Stimulated activated CD4-positive, alpha-beta T cell treated with anti-CD3 and anti-CD28 coated beads, Interleukin-15, amount 100 ng/mL, for 24 hours (primary cell): Measurements from ENCODE around the gene RCOR3.
"Not testable (repeated sequence)": the region's sequence is repeated elsewhere in the genome, so short reads cannot be mapped to it uniquely, and the experiment has no call there.

ENCODE experiments used
- DNase-seq: peaks from one replicate; pipeline ENCODE4 v3.0.0-alpha.2; 2020

The RCOR3 gene

DNA sequence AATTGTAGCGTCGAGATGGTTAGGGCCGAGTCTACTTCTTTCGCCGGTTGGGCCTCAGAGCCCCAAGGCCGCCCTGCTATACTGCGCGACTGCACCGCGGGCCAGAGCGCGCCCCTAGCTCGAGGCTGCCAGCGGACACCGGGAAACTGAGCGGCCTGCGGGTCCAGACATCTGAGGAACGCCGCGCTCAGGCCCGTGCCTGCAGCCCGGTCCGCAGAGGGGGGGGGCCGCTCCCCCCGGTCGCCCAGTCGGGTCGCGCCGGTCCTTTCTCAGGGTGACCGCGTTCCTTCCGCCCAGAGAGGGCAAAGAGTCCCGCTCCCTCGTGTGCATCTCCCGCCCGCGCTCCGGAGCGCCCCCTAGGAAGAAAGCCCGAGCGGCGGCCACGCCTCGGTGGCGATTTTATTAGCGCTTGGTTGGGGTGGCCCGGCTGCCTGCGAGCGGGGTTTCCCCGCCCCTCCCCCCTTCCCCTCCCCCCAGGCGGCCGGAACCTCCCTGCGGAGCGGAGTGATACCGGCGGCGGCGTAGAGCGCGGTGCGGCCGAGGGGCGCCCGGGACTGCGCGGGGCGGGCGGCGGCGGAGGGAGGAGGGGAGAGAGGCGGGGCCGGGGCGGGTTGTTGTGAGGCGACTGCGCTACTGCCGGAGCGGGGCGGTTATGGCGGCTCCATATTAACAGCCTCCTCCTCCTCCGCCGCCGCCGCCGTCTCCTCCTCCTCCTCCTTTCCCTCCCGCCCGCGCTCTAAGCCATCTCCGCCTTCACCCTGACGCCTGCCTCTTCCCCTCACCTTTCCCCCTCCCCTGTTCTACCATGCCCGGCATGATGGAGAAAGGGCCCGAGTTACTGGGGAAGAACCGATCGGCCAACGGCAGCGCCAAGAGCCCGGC is at the start of gene RCOR3:
Gene RCOR3, plus strand, starts transcription at position 611 of the 882 bp plus-strand sequence. Its CDS starts 195 bp downstream, at position 806.
- peak; percentile 94 for DNase-seq

DNA sequence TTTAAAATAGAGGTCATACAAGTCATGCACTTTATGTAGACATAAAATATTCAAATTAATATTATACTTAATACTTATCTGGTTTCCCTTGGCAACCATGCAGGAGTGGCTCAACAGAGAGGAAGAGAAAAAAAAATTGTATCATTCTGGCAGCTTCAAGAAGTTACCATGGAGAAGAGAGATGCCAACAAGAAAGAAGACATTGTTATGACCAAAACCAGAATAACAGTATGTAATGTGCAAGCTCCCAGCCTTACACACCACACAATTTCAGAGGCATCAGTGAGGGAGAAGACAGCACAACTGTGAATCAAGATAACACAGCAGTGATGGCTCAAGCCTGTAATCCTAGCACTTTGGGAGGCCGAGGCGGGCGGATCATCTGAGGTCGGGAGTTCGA is 49.1 kb upstream of the RCOR3 start:
- no peak for DNase-seq

DNA sequence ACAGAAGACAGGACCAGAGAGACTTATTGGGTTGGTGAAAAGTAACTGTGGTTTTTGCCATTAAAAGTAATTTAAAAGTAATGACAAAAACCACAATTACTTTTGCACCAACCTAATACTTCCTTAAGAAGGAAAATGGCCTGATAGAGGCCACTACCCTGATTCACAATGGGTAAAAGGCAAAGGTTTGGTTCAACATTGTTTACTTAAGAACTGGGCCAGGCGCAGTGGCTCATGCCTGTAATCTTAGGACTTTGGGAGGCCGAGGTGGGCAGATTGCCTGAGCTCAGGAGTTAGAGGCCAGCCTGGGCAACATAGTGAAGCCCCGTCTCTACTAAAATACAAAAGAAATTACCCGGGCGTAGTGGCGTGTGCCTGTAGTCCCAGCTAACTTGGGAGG is 48.2 kb upstream of the RCOR3 start:
- no peak for DNase-seq

DNA sequence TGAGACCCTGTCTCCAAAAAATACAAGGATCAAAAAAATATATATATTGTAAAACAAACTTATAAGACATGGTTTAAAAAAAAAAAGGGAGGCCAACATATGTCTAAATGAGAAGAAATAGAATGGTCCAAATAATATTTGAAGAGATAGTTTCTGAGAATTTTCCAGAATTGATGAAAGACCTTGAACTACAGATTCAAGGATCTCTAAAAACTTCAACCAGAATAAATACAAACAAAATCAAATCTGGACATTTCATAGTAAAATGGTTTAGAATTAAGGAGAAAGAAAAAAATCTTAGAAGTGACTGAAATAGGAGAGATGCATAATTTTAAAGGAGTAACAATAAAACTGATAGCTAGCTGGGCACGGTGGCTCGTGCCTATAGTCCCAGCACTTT is 45.5 kb upstream of the RCOR3 start:
- DNase-seq: no peak

DNA sequence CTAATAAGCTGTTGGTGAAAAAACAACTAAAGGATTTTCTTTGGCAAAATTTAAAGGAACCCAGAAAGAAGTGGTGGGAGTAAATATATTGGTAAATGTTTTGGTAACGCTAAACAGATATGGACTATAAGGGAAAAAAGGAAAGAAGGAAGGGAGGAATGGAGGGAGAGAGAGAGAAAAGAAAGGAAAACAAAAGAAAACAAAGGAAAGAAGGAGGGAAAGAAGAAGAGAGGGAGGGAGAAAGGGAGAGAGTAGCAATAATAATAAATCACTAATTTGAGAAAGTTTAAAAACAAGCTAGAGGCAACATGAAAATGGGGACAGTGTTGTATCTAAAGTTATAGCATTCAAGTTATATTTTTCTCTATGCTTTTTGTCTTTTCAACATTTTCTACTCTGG is 43.6 kb upstream of the RCOR3 start:
- no peak for DNase-seq

DNA sequence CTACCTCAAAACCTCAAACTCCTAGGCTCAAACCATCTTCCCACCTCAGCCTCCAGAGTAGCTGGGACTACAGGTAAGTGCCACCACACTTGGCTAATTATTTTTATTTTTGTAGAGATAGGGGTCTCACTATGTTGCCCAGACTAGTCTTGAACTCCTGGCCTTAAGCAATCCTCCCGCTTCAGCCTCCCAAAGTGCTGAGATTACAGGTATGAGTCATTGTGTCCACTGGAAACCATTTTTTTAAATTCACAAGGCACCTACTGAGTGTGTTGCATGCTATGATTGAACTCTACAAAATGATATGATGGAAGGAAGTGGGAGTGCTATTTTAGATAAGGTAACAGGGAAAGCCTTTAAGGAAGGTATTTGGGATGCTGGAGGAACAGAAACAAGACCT is 41.8 kb upstream of the RCOR3 start:
- DNase-seq: no peak

DNA sequence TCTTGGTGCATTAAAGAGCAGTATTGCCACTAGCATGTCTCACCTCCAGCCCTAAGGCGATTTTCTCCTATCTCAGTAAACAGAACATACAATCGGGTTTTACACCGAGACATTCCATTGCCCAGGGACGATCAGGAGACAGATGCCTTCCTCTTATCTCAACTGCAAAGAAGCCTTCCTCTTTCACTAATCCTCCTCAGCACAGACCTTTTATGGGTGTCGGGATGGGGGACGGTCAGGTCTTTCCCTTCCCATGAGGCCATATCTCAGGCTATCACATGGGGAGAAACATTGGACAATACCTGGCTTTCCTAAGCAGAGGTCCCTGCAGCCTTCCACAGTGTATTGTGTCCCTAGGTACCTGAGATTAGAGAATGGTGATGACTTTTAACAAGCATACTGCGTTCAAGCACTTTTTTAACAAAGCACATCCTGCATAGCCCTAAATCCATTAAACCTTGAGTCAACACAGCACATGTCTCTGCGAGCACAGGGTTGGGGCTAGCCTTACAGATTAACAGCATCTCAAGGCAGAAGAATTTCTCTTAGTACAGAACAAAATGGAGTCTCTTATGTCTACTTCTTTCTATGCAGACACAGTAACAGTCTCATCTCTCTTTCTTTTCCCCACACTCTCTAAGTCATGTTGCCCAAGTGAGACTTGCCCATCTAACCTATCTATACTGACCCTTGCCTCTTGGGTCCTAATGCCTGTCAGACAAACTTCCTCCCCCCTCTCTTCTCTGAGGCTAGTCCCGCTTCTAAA is 36.5 kb upstream of the RCOR3 start:
- DNase-seq: not testable (repeated sequence)

DNA sequence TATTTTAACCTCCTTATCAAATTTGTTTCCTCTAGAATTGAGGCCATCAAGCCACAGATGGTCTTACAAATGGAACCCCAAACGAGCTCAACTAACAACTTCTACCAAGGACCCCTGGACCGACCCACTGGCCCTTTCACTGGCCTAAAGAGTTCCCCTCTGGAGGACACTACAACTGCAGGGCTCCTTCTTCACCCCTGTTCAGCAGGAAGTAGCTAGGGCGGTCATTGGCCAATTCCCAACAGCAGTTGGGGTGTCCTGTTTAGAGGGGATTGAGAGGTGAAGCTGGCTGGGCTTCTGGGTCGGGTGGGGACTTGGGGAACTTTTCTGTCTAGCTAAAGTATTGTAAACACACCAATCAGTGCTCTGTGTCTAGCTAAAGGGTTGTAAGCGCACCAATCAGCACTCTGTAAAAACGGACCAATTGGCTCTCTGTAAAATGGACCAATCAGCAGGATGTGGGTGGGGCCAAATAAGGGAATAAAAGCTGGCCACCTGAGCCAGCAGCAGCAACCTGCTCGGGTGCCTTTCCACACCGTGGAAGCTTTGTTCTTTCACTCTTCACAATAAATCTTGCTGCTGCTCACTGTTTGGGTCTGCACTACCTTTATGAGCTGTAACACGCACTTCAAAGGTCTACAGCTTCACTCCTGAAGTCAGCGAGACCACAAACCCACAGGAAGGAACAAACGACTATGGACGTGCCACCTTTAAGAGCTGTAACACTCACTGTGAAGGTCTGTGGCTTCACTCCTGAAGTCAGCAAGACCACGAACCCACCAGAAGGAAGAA is 30.4 kb upstream of the RCOR3 start:
- DNase-seq: peak; percentile 54

DNA sequence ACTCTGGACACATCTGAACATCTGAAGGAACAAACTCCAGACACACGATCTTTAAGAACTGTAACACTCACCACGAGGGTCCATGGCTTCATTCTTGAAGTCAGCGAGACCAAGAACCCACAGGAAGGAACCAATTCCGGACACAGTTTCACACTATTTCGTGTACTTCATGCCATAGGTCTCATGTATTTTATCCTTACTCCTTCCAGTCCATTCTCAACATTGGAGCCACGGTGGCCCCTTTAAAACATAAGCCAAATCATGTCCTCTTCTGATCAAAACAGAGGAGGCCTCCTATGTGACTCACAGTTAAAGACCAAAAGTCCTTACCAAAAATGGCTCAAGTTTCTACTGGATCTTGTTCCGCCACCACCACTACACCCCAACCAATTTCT is 29.8 kb upstream of the RCOR3 start:
- DNase-seq: no peak

DNA sequence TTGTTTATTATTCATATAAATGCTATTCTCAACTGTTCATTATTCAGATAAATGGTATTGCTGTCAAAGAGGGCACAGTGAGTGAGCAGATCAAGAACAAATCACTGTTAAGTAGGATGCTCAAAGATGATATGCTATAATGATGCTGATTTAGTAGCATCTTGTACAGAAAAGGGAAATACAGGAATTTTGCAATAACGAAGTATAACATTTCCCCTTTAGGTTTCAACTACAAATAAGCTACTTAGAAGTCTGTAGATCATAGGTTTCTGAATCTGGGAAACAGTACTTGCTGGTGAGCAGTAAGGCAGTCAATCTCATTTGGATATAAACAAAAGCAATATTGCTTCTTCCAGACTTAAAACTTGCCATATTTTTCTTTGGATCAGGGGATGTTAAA is 27.3 kb upstream of the RCOR3 start:
- no peak for DNase-seq

DNA sequence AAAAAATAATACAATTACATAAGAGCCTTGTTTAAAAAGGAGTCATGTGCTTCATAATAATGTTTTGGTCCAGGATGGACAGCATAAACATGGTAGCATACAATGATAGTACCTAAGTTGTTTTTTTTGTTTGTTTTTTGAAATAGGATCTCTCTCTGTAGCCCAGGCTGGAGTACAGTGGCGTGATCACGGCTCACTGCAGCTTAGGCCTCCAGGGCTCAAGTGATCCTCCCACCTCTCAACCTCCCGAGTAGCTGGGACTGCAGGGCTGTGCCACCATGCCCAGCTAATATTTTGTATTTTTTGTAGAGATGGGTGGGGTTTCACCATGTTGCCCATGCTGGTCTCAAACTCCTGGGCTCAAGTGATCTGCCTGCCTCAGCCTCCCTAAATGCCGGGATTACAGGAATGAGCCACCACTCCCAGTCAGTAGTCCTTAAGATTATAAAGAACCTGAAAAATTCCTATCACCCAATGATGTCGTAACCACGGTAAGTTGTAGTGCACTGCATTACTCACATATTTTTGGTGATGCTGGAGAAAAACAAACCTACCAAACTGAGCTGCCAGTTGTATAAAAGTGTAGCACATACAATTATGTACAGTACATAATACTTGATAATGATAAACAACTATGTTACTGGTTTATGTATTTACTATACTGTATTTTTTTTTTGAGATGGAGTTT is 22.4 kb upstream of the RCOR3 start:
- DNase-seq: no peak

DNA sequence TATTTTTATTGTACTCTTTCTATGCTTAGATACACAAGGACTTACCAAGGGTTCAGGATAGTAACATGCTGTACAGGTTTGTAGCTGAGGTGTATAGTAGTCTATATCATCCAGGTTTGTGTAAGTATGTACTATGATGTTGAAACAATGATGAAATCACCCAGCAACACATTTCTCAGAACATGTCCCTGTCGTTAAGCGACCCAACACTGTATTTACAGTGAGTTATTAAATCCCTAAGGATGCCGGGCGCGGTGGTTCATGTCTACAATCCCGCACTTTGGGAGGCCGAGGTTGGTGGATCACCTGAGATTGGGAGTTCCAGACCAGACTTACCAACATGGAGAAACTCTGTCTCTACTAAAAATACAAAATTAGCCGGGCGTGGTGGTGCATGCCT is 21.6 kb upstream of the RCOR3 start:
- no peak for DNase-seq

DNA sequence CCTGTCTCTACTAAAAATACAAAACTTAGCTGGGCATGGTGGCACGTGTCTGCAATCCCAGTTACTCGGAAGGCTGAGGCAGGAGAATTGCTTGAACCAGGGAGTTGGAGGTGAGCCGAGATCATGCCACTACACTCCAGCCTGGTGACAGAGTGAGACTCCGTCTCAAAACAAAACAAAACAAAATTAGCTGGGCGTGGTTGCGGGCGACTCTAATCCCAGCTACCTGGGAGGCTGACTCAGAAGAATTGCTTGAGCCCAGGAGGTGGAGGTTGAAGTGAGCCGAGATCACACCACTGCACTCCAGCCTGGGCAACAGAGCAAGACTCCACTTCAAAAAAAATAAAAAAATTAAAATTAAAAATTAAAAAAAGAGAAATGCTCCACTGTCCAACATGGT is 18.6 kb upstream of the RCOR3 start:
- DNase-seq: not testable (repeated sequence)

DNA sequence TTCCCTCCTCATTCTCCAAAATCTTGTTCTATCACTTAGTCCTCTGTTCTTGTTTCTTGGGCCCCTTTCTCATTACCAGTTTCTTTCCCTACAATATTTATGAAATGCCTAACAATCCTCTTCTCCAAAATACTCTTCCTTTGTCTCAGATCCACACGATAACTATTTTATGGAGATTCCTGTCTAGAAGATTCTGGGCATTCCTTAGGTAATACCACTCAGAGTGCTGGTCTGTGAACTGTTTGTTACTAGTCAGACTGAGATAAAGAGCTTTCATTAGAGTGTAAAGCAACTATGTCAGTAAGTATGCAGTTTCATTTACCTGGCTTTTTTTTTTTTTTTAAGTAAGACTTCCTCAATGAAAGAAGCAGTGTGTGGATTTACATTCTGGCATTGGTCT is 18.1 kb upstream of the RCOR3 start:
- DNase-seq: no peak

DNA sequence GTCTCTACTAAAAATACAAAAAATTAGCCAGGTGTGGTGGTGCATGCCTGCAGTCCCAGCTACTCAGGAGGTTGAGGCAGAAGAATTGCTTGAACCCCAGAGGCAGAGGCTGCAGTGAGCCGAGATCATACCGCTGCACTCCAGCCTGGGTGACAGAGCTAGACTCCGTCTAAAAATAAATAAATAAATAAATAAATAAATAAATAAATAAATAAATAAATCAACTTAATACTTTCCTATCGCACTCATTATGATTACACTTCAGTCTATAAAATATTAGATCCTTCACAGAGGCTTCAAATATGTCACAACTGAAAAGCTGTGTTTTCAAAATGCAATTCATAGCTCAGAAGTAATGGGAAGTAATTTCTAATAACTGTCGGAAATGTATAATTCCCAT is 15.5 kb upstream of the RCOR3 start:
- DNase-seq: not testable (repeated sequence)

DNA sequence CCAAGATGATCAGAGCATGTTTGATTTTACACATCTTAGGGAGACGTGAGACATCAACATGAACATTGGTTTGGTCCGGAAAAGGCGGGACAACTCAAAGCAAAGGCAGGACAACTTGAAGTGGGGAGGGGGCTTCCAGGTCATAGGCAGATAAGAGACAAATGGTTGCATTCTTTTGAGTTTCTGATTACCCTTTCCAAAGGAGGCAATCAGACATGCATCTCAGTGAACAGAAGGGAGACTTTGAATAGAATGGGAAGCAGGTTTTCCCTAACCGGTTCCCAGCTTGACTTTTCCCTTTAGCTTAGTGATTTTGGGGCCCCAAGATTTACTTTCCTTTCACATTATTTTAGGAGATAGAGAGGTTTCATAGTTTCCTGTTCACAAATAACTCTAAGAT is 12.6 kb upstream of the RCOR3 start:
- DNase-seq: not testable (repeated sequence)

DNA sequence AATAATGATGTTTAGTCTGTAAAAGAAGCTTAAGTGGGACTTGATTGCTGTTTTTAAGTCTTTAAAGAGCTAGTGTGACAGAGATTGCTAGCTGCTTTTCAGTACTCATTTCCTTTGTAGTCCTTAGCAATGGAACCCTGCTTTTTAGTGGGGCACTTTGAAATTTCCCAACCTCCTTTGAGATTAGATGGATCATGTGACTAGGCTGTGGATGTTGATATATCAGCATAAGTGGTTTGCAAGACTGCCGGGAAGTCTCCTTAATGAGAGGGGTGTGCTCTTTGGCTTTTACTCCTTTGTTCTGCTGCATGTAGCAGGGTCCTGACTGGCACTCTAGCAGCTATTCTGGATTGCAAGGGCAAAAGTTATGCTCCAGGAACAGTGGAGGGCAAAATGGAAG is 11.2 kb upstream of the RCOR3 start:
- DNase-seq: no peak

DNA sequence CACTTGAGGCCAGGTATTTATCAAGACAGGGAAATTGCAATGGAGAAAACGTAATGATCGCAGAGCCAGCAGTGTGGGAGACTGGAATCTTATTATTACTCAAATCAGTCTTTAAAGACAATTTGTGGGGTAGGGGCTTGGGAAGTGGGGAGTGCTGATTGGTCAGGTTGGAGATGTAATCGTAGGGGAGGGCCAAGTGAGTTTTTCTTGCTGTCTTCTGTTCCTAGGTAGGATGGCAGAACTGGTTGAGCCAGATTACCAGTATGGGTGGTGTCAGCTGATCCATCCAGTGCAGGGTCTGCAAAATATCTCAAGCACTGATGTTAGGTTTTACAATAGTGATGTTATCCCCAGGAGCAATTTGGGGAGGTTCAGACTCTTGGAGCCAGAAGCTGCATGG is 9.6 kb upstream of the RCOR3 start:
- DNase-seq: not testable (repeated sequence)

DNA sequence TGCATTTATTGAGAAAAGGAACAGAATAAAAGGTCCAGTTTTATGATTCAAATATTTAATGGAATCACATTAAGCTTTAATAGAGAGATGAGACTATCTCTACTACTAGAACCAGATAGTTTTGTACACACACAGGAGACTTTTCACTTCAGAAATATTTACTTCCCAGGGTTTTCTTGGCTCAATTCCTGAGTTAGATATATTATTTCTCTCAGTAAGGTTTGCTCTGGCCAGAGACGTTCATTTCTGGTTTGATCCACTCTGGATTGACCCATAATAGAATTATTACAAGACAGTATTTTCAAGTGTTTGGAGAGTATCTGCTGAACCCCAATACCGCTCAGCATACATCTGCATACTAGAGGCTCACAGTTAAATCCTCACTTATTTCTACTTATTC is 1.3 kb upstream of the RCOR3 start:
- DNase-seq: no peak

DNA sequence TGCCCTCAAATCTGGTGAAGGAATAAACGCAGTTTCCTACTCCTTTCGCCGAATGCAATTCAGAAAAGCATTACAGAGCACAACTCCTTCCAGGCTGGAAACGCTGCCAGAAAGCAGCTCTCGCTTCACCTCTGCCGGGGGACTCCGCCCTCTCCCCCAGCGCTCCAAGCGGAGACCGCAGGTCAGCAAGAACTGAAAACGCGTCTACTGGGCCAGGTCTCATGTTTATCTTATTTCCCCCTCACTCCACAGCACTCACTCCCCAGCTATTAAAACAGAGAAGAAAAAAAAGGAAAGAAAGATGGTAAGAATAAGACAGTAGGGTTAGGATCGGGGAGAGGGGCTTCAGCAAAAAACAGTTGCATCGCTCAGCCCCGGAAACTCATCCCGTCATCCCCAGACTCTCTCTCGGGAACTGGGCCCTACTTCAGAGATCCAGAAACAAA is 833 bp upstream of the RCOR3 start:
- peak; percentile 76 for DNase-seq

DNA sequence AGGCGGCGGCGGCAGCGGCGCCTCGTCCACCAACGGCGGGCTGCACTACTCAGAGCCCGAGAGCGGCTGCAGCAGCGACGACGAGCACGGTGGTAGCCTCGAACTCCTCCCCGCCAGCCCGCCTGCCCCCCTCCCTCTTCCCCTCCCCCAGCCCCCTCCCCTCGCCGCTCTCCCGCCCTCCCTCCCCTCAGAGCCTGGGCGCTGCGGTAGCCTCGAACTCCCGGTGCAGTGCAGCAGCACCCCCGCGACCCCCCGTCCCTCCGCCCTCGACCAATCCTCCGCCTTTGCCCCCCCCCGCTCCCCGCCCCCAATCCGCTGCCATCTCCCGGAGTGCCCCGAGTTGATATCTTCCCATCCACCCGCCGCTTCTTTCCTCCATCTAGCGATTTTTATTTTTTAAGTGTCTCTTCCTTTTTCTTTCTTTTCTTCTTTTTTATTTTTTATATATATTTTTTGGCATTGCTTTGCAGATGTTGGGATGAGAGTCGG is 516 bp downstream of the RCOR3 start:
- peak; percentile 67 for DNase-seq
